Aorta (tissue), 5 donors: ENCODE results near the gene B3GNT9. TPM values are rescaled to one million over a fixed set of nuclear protein-coding genes. Genes with fewer than 3 reads are reported as not detected.
"Not testable (repeated sequence)": the region's sequence is repeated elsewhere in the genome, so short reads cannot be mapped to it uniquely, and the experiment has no call there.

Source experiments
- ATAC-seq: fragments of 200-7000 bp; cut with Tn5 transposase; one replicate; pipeline ENCODE4 v1.9.1; 2022; ENCODE audit warnings: moderate library complexity; ENCODE audit not compliant: low FRiP score
- DNase-seq, 2 donors: peaks; one replicate each; pipeline ENCODE4 v3.0.0-alpha.2; 2020
- H3K27ac ChIP-seq, 2 donors: one replicate each; pipeline ENCODE4 v1.5.1; 2013; ENCODE audit warnings: low read length in 2 of 2, mild to moderate bottlenecking in 2 of 2, moderate library complexity in 2 of 2, control low read depth in 1 of 2, inconsistent platforms in 1 of 2, low read depth in 1 of 2
- H3K27me3 ChIP-seq, 2 donors: one replicate each; pipeline ENCODE4 v1.6.1; 2013; ENCODE audit warnings: control low read depth in 1 of 2, low read length in 1 of 2, mild to moderate bottlenecking in 1 of 2, moderate library complexity in 1 of 2; ENCODE audit not compliant: insufficient read depth in 2 of 2, control insufficient read depth in 1 of 2
- H3K36me3 ChIP-seq, 2 donors: one replicate each; pipeline ENCODE4 v1.6.1; 2013; ENCODE audit warnings: control low read depth in 1 of 2, low read length in 1 of 2, mild to moderate bottlenecking in 1 of 2; ENCODE audit not compliant: insufficient read depth in 2 of 2, control insufficient read depth in 1 of 2
- H3K4me1 ChIP-seq, 2 donors: one replicate each; pipeline ENCODE4 v1.6.1; 2013; ENCODE audit warnings: low read length in 2 of 2, control low read depth in 1 of 2, mild to moderate bottlenecking in 1 of 2, moderate library complexity in 1 of 2; ENCODE audit not compliant: insufficient read depth in 2 of 2, control insufficient read depth in 1 of 2
- H3K4me3 ChIP-seq, 2 donors: one replicate each; pipeline ENCODE4 v1.5.1; 2013; ENCODE audit warnings: low read length in 2 of 2, control low read depth in 1 of 2, mild to moderate bottlenecking in 1 of 2
- H3K9me3 ChIP-seq: one replicate; pipeline ENCODE4 v1.6.1; 2013; ENCODE audit warnings: mild to moderate bottlenecking, low read length; ENCODE audit not compliant: control insufficient read depth
- WGBS, 2 donors: extraction: QIAGEN DNeasy Blood & Tissue Kit; methylation state at CpG; one replicate each; pipeline ENCODE4 v1.1.7; 2013; 5-methylcytosine and 5-hydroxymethylcytosine counted together
- intact Hi-C, 2 donors: fragments of 100-400 bp; cut with DNase I; formaldehyde crosslinking; loops; one replicate each; pipeline versions ENCODE4 v1.14.2 to v1.15.0; 2022
- polyA plus RNA-seq, 2 donors: library from polyadenylated mRNA; stranded (reverse); fragments of 200-250 nt; gene quantifications; one replicate each; pipeline ENCODE4 v1.2.3, GENCODE V29; 2013
- total RNA-seq, 2 donors: library from RNA; stranded (reverse); fragmentation: NEBNext Ultra II Directional; extraction: Animal tissue kit (Norgen Biotek cat#: 25700); gene quantifications; one replicate each; pipeline ENCODE4 v1.2.1, GENCODE V29; 2021
- donor health status: healthy with polysubstance abuse.
- donor health status: Bipolar disorder and iron deficiency.
- donor health status: DM: no; HTN: no; CAD: no.
- donor health status: DM: no; HTN: no; CAD: no.
- donor health status: DM: yes; HTN: yes; CAD: no.

The B3GNT9 gene
- total and polyA plus RNA-seq, 4 donors = 3.9 to 22.4 (median 17.2) TPM

DNA sequence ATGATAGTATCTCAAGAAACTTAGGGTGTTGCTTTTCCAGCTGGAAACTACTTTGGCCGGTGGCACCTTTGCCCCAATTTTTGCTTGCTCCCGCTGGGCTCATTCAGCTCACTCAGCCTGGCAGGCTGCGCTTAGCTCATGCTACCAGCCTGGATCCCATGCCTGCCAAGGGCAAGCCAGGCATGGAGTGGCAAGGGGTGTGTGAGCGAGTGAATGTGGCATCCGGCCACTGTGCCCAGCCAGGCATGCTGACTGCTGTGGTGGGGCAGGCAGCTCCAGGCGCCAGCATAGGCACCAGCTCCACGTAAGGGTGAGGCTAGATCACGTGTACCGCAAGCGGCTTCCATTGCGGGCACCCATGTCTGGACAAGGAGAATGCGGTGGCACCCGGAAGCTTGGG is 9.4 kb downstream of the B3GNT9 start:
- no peak overlapping the region for H3K4me3 ChIP-seq
- H3K27me3 ChIP-seq = no peaks in the 10 kb centered on the region
- 94 to 95% methylated on average over 13 of the region's 13 CpGs for WGBS, 2 donors
- H3K9me3 ChIP-seq = no peaks in the 10 kb centered on the region
- no peaks in the 10 kb centered on the region for H3K4me1 ChIP-seq
- no peak overlapping the region for H3K27ac ChIP-seq
- ATAC-seq (no peak), DNase-seq (peak in 1 of 2 donors; percentile 57)
- peaks cover 6 to 7% of the 10 kb centered on the region in 2 donors for H3K36me3 ChIP-seq
- intact Hi-C loops = no loop called here

DNA sequence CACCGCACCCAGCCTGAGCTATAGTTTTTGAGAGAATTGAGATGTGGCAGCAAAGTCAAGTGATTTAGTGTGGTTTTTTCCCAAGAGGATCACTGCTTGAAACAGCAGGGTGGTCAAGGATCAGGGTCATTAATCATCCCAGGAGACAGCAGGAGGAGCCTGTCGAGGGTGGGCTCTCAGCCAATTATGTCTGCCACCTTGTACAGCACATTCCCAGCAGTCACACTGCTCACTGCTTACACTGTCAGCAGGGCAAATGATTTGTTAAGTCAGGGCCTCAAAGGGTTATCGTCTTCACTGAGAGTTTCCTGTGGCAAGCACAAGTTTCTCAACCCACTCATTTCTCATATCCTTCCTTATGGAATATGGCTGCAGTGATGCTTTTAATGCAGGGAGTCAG is 13.2 kb downstream of the B3GNT9 start:
- Histone ChIP-seq H3K9me3 (no peaks in the 10 kb centered on the region), H3K27me3 (no peaks in the 10 kb centered on the region), H3K4me3 (no peak overlapping the region), H3K4me1 (no peaks in the 10 kb centered on the region), H3K27ac (no peak overlapping the region), H3K36me3 (peaks cover 13 to 18% of the 10 kb centered on the region in 2 donors)
- intact Hi-C loops = no loop called here
- 29 to 33% methylated on average over 3 of the region's 3 CpGs for WGBS, 2 donors
- DNase-seq = peak in 1 of 2 donors; percentile 27
- no peak for ATAC-seq

DNA sequence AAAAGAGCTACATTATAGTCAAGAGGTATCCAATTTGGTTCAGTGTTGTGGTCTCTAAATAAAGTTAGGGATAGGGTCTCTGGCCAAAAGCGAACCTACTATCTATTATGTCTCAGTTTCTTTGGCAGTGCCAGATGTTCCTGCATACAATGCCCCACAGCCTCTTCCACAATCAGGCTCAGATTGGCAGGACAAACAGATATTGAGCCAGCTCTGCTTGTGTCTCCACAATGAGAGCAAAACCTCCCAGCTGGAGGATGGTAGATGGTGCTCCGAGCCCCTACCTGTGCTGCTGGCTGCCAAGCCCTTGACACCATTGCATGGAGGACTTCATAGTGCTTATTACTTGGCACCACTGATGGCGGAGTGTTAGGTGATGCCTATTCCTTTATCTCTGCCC is 21.4 kb downstream of the B3GNT9 start:
- no peak overlapping the region for H3K27ac ChIP-seq
- intact Hi-C loops = no loop called here
- no peaks in the 10 kb centered on the region for H3K27me3 ChIP-seq
- DNase-seq (peak in 1 of 2 donors; percentile 5), ATAC-seq (no peak)
- WGBS, 2 donors = 95 to 96% methylated on average over 3 of the region's 3 CpGs
- no peaks in the 10 kb centered on the region for H3K4me1 ChIP-seq
- peaks cover 6 to 11% of the 10 kb centered on the region in 2 donors for H3K36me3 ChIP-seq
- no peak overlapping the region for H3K4me3 ChIP-seq
- H3K9me3 ChIP-seq = no peaks in the 10 kb centered on the region

DNA sequence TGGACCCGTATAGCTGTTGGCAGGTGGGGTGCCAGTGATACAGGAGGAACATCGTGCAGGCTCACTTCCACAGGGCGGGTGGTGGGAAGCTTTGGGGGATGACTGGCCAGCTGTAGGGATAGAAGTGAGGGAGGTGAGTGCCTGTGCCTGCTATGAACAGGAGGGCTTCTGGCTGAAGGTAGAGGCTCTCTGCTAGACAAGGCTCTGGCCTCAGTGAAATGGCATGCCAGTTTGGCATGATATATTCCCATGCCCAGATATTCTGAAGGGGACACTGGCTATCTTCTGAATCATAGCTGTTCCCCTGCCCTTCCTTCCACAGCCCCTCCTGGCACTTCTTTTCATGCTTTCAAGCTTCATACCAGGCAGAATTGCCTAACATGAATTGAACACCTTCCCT is 21.9 kb downstream of the B3GNT9 start:
- WGBS, 2 donors = 89% methylated on average over 3 of the region's 3 CpGs

DNA sequence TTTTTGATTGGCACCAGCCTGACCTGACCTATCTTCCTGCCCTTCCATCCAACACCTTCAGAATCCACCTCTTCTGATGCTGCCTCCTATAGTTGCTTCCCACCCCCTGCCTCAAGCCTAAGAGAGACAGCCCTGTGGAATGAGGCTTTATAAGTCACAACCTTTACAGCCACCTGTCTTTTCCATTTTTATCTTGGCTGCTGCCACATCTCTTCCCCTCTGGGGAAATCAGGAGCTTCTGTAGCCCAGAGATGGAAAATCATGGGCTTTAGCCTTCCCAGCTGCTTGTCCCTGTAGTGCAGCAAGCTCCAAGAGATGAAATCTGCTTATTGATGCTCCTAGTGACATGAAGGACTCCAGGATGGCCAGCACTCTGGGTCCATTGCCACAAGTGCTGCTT is 22.4 kb downstream of the B3GNT9 start:
- Histone ChIP-seq H3K9me3 (no peaks in the 10 kb centered on the region), H3K36me3 (peaks cover 4 to 5% of the 10 kb centered on the region in 2 donors), H3K27me3 (no peaks in the 10 kb centered on the region), H3K4me1 (no peaks in the 10 kb centered on the region), H3K4me3 (no peak overlapping the region), H3K27ac (no peak overlapping the region)
- DNase-seq (no peak), ATAC-seq (no peak)
- intact Hi-C loops = no loop called here

More for the DNA sequence above, 21.9 kb downstream of the B3GNT9 start:
- no peak for ATAC-seq
- Histone ChIP-seq H3K9me3 (no peaks in the 10 kb centered on the region), H3K4me3 (no peak overlapping the region), H3K4me1 (no peaks in the 10 kb centered on the region), H3K27ac (no peak overlapping the region), H3K27me3 (no peaks in the 10 kb centered on the region), H3K36me3 (peaks cover 4 to 6% of the 10 kb centered on the region in 2 donors)
- intact Hi-C loops = no loop called here
- DNase-seq = peak in 1 of 2 donors; percentile 51

DNA sequence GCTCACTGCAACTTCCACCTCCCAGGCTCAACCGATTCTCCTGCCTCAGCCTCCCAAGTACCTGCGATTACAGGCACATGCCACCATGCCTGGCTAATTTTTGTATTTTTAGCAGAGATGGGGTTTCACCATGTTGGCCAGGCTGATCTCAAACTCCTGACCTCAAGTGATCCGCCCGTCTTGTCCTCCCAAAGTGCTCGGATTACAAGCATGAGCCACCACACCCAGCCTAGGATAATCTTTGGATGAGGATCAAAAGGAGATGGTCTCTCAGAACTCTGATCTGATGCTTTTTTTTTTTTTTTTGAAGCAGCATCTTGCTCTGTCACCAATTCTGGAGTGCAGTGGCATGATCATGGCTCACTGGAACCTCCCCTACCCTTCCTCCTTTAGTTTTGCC is 28.0 kb downstream of the B3GNT9 start:
- H3K4me3 ChIP-seq, H3K27me3 ChIP-seq, H3K36me3 ChIP-seq, H3K9me3 ChIP-seq, intact Hi-C loops, H3K27ac ChIP-seq, ATAC-seq, H3K4me1 ChIP-seq: not testable (repeated sequence)
- 93 to 96% methylated on average over 5 of the region's 5 CpGs for WGBS, 2 donors
- peak in 1 of 2 donors; percentile 12 for DNase-seq

DNA sequence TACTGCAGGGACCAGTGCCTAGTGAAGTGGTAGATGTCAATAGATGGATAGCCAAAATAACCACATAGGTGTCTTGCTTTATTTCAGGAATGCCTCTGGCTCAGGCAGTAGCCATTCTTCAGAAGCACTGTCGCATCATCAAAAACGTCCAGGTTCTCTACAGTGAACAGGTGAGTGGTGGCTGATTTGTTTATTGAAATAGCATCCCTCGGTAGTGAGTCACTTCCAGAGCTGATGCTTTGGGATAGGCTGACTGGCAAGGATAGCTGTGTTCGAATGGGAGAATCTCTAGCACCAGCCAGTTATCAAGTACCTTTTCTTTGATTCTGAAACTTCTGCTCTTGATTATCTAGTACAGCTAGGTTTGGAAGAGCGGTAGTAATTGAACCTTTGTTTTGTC is 30.8 kb downstream of the B3GNT9 start:
- intact Hi-C loops = no loop called here
- H3K36me3 ChIP-seq = peaks cover 0 to 3% of the 10 kb centered on the region in 2 donors
- no peaks in the 10 kb centered on the region for H3K27me3 ChIP-seq
- no peaks in the 10 kb centered on the region for H3K9me3 ChIP-seq
- H3K4me3 ChIP-seq = no peak overlapping the region
- no peak overlapping the region for H3K27ac ChIP-seq
- H3K4me1 ChIP-seq = no peaks in the 10 kb centered on the region
- 84 to 85% methylated on average over 5 of the region's 5 CpGs for WGBS, 2 donors
- peak in 1 of 2 donors; percentile 7 for DNase-seq
- ATAC-seq = no peak

GRCh38 chr16:67117716-67118115 is 33.1 kb downstream of the B3GNT9 start:
- WGBS, 2 donors = 96 to 98% methylated on average over 9 of the region's 9 CpGs
- H3K36me3 ChIP-seq = peaks cover 0 to 3% of the 10 kb centered on the region in 2 donors
- no peak overlapping the region for H3K4me3 ChIP-seq
- no peaks in the 10 kb centered on the region for H3K27me3 ChIP-seq
- no peak overlapping the region for H3K27ac ChIP-seq
- no peaks in the 10 kb centered on the region for H3K9me3 ChIP-seq
- intact Hi-C loops = no loop called here
- ATAC-seq (no peak), DNase-seq (peak in 1 of 2 donors; percentile 22)
- H3K4me1 ChIP-seq = no peaks in the 10 kb centered on the region

DNA sequence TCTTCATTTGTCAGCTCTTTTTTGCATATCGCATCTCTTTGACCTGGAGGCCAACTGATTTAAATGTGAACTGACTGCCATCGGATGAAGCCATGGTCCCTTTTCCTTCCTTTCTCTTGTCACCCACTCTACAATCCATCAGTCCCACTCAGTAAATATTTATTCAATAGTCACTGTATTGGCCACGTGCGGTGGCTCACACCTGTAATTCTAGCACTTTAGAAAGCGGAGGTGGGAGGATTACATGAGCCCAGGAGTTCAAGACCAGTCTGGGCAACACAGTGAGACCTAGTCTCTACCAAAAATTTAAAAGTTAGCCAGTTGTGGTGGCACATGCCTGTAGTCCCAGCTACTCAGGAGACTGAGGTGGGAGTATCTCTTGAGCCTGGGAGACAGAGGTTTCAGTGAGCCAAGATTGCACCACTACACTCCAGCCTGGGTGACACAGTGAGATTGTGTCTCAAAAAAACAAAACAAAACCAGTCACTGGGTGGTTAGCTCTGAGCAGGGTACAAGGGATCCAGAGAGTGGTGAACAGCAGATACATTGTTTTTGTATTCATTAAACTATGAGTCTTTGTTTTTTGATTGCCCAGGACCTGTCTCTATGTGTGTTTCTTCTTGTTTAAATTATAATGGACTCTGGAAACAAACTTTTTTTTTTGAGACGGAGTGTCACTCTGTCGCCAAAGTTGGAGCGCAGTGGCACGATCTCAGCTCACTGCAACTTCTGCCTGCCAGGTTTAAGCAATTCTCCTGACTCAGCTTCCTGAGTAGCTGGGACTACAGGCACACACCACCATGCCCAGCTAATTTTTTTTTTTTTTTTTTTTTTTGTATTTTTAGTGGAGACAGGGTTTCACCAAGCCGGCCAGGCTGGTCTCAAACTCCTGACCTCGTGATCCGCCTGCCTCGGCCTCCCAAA is 34.1 kb downstream of the B3GNT9 start:
- Histone ChIP-seq H3K4me3 (no peak overlapping the region), H3K27me3 (no peaks in the 10 kb centered on the region), H3K9me3 (no peaks in the 10 kb centered on the region), H3K4me1 (no peaks in the 10 kb centered on the region), H3K27ac (no peak overlapping the region), H3K36me3 (peaks cover 0 to 3% of the 10 kb centered on the region in 2 donors)
- ATAC-seq = no peak
- 84 to 86% methylated on average over 13 of the region's 13 CpGs for WGBS, 2 donors
- no peak for DNase-seq
- intact Hi-C loops = no loop called here
